ENCODE results near the gene ADD1. TPM values are rescaled to one million over a fixed set of nuclear protein-coding genes. Genes with fewer than 3 reads are reported as not detected.
A peak's percentile ranks its signal among the peaks of the same experiment; 100 is the strongest.
"Not testable (repeated sequence)": the region's sequence is repeated elsewhere in the genome, so short reads cannot be mapped to it uniquely, and the experiment has no call there.

The ADD1 gene
- total RNA-seq, 1 experiment from 2014 or later: 232 TPM

DNA sequence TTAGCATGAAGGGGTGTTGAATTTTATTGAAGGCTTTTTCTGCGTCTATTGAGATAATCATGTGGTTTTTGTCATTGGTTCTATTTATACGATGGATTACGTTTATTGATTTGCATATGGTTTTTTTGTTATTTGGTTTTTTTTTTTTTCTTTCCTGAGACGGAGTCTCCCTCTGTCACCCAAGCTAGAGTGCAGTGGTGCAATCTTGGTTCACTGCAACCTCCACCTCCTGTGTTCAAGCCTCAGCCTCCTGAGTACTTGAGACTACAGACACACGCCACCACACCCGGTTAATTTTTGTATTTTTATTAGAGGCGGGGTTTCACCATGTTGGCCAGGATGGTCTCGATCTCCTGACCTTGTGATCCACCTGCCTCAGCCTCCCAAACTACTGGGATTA lies 75.1 kb downstream of the ADD1 start:
- H3K36me3 ChIP-seq (ENCODE audit: insufficient read depth, low read length, poor library complexity, severe bottlenecking): peaks cover 15% of the 10 kb centered on the region
- BruUV-seq (replicated peaks); DNase-seq (ENCODE audit: low spot score); H3K9me3 ChIP-seq (ENCODE audit: low read depth, low read length, poor library complexity, severe bottlenecking); CTCF ChIA-PET; intact Hi-C loops (cut with micrococcal nuclease; ENCODE audit: unreplicated experiment); POLR2A ChIA-PET (ENCODE audit: low non-redundant PET); H3K27ac ChIP-seq (ENCODE audit: low read depth, low read length, poor library complexity, severe bottlenecking); H3K4me3 ChIP-seq (ENCODE audit: low read depth, low read length, poor library complexity, severe bottlenecking); H3K4me1 ChIP-seq (ENCODE audit: insufficient read depth, low read length, poor library complexity, severe bottlenecking); H3K27me3 ChIP-seq (replicated peaks; ENCODE audit: insufficient read depth, low read depth, low read length, poor library complexity): not testable (repeated sequence)

DNA sequence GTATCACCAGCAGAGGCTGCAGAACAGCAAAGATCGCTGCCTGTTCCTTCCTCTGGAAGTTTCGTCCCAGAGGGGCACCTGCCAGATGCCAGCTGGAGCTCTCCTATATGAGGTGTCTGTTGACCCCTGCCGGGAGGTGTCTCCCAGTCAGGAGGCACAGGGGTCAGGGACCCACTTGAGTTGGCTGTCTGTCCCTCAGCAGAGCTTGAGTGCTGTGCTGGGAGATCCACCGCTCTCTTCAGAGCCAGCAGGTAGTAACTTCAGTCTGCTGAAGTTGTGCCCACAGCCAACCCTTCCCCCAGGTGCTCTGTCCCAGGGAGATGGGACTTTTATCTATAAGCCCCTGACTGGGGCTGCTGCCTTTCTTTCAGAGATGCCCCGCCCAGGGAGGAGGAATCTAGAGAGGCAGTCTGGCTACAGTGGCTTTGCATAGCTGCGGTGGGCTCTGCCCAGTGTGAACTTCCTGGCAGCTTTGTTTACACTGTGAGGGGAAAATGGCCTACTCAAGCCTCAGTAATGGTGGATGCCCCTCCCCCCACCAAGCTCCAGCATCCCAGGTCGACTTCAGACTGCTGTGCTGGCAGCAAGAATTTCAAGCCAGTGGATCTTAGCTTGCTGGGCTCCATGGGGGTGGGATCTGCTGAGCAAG lies 78.9 kb downstream of the ADD1 start:
- BruUV-seq (replicated peaks); H3K4me3 ChIP-seq (ENCODE audit: low read depth, low read length, poor library complexity, severe bottlenecking); intact Hi-C loops (cut with micrococcal nuclease; ENCODE audit: unreplicated experiment); H3K4me1 ChIP-seq (ENCODE audit: insufficient read depth, low read length, poor library complexity, severe bottlenecking); POLR2A ChIA-PET (ENCODE audit: low non-redundant PET); CTCF ChIA-PET; H3K27ac ChIP-seq (ENCODE audit: low read depth, low read length, poor library complexity, severe bottlenecking); H3K9me3 ChIP-seq (ENCODE audit: low read depth, low read length, poor library complexity, severe bottlenecking); H3K27me3 ChIP-seq (replicated peaks; ENCODE audit: insufficient read depth, low read depth, low read length, poor library complexity): not testable (repeated sequence)
- H3K36me3 ChIP-seq (ENCODE audit: insufficient read depth, low read length, poor library complexity, severe bottlenecking): peaks cover 18% of the 10 kb centered on the region
- DNase-seq (ENCODE audit: low spot score): peak; percentile 71

DNA sequence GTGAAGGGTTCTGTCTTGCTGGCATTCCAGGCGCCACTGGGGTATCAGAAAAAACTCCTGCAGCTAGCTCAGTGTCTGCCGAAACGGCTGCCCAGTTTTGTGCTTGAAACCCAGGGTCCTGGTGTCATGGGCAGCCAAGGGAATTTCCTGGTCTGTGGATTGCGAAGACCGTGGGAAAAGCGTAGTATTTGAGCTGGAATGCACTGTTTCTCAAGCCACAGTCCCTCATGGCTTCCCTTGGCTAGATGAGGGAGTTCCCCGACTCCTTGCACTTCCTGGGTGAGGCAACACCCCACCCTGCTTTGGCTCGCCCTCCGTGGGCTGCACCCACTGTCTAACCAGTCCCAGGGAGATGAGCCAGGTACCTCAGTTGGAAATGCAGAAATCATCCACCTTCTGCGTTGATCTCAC lies 79.5 kb downstream of the ADD1 start:
- TF ChIP-seq, protein P1, sequence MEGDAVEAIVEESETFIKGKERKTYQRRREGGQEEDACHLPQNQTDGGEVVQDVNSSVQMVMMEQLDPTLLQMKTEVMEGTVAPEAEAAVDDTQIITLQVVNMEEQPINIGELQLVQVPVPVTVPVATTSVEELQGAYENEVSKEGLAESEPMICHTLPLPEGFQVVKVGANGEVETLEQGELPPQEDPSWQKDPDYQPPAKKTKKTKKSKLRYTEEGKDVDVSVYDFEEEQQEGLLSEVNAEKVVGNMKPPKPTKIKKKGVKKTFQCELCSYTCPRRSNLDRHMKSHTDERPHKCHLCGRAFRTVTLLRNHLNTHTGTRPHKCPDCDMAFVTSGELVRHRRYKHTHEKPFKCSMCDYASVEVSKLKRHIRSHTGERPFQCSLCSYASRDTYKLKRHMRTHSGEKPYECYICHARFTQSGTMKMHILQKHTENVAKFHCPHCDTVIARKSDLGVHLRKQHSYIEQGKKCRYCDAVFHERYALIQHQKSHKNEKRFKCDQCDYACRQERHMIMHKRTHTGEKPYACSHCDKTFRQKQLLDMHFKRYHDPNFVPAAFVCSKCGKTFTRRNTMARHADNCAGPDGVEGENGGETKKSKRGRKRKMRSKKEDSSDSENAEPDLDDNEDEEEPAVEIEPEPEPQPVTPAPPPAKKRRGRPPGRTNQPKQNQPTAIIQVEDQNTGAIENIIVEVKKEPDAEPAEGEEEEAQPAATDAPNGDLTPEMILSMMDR (conservative IDR thresholded peaks at IDR 0.05; ENCODE audit: low read depth, low read length): no peak
- no peak for TF ChIP-seq EZH2 (IDR thresholded peaks at IDR 0.05; ENCODE audit: borderline replicate concordance, low read depth, low read length, poor library complexity, severe bottlenecking)
- intact Hi-C loops (cut with micrococcal nuclease; ENCODE audit: unreplicated experiment): no loop called here
- no peaks in the 10 kb centered on the region for H3K9me3 ChIP-seq (ENCODE audit: low read depth, low read length, poor library complexity, severe bottlenecking)
- no peaks in the 10 kb centered on the region for H3K27me3 ChIP-seq (replicated peaks; ENCODE audit: insufficient read depth, low read depth, low read length, poor library complexity)
- CTCF ChIA-PET: interaction anchor here (0.6 kb wide), 1 partner anchor 786 kb away, joined by 3 read pairs; no protein-coding TSS in a partner anchor
- peaks cover 22% of the 10 kb centered on the region for H3K36me3 ChIP-seq (ENCODE audit: insufficient read depth, low read length, poor library complexity, severe bottlenecking)
- BruUV-seq (replicated peaks): no TSS peak
- POLR2A ChIA-PET (ENCODE audit: low non-redundant PET): no interaction called here
- H3K27ac ChIP-seq (ENCODE audit: low read depth, low read length, poor library complexity, severe bottlenecking): no peak overlapping the region
- DNase-seq (ENCODE audit: low spot score): no peak
- no peaks in the 10 kb centered on the region for H3K4me1 ChIP-seq (ENCODE audit: insufficient read depth, low read length, poor library complexity, severe bottlenecking)
- H3K4me3 ChIP-seq (ENCODE audit: low read depth, low read length, poor library complexity, severe bottlenecking): no peak overlapping the region

DNA sequence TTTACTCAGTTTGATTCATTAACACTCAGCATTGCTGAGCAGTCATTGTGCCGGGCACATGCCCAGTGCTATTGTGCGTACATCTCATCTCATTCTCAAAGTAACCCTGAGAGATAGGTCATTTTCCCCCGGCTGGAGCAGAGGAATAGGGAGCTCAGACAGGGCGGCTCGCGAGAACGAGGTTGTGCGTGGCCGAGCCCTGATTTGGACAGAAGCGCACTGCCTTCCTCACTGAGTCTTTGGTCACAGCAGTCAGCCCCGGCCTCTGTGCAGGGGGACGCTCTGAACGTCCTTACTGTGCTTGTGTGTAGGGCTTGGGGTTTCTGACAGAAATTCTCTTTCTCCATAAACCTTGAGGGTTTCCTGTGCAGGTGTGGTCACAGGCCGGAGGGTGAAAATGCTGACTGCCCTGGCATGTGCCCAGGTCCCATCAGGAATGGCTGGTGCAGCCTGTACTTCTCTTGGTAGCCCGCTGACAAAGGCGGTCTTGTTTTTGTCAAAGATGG lies 80.1 kb downstream of the ADD1 start:
- POLR2A ChIA-PET (ENCODE audit: low non-redundant PET): no interaction called here
- H3K27me3 ChIP-seq (replicated peaks; ENCODE audit: insufficient read depth, low read depth, low read length, poor library complexity): no peaks in the 10 kb centered on the region
- H3K27ac ChIP-seq (ENCODE audit: low read depth, low read length, poor library complexity, severe bottlenecking): no peak overlapping the region
- H3K9me3 ChIP-seq (ENCODE audit: low read depth, low read length, poor library complexity, severe bottlenecking): no peaks in the 10 kb centered on the region
- H3K36me3 ChIP-seq (ENCODE audit: insufficient read depth, low read length, poor library complexity, severe bottlenecking): peaks cover 26% of the 10 kb centered on the region
- no peak overlapping the region for H3K4me3 ChIP-seq (ENCODE audit: low read depth, low read length, poor library complexity, severe bottlenecking)
- no peak for TF ChIP-seq EZH2 (IDR thresholded peaks at IDR 0.05; ENCODE audit: borderline replicate concordance, low read depth, low read length, poor library complexity, severe bottlenecking)
- TF ChIP-seq, protein P1 (conservative IDR thresholded peaks at IDR 0.05; ENCODE audit: low read depth, low read length): no peak
- no TSS peak for BruUV-seq (replicated peaks)
- no peaks in the 10 kb centered on the region for H3K4me1 ChIP-seq (ENCODE audit: insufficient read depth, low read length, poor library complexity, severe bottlenecking)
- CTCF ChIA-PET: interaction anchor here (0.6 kb wide), 1 partner anchor 786 kb away, joined by 3 read pairs; no protein-coding TSS in a partner anchor
- DNase-seq (ENCODE audit: low spot score): no peak
- intact Hi-C loops (cut with micrococcal nuclease; ENCODE audit: unreplicated experiment): no loop called here
